A549 (cell line): ENCODE data around the gene SF3A1. TPM values are rescaled to one million over a fixed set of nuclear protein-coding genes. Genes with fewer than 3 reads are reported as not detected.

Experiments used
- ATAC-seq, 2 experiments: fragments of 200-7000 bp in 1 of 2; fragments of >200 bp in 1 of 2; cut with Nextera tagmentation in 1 of 2; cut with Tn5 transposase in 1 of 2; 3 replicates each; pipeline versions ENCODE4 v1.8.0 to v1.9.1; 2018 to 2020; ENCODE audit warnings: mild to moderate bottlenecking in 1 of 2, moderate library complexity in 1 of 2
- CTCF ChIA-PET: fragments of 300-600 bp; sonication (Branson Sonifier 250); formaldehyde crosslinking; extraction: SDS; loops from one replicate; lab custom pipeline; 2021; ENCODE audit warnings: antibody characterized with exemption, inconsistent platforms; lab: Yijun Ruan, JAX
- POLR2A ChIA-PET: fragments of 350-600 bp; formaldehyde crosslinking; extraction: SDS; loops from one replicate; lab custom pipeline; 2021; ENCODE audit warnings: antibody characterized with exemption, inconsistent platforms; lab: Yijun Ruan, JAX
- DNase-seq, 2 experiments: peaks; one replicate each; pipeline versions ENCODE4 v3.0.0 to v3.0.0-alpha.2; 2011 to 2016; ENCODE audit warnings: low read depth in 1 of 2, low spot score in 1 of 2
- FAIRE-seq: peaks from 2 replicates; lab custom pipeline; 2011; peaks lifted over from hg19 to GRCh38; lab: Jason Lieb, UNC
- H3K27ac ChIP-seq, 2 experiments: fragments of >200 bp; sonication (Bioruptor Twin); formaldehyde crosslinking; 3 replicates each; pipeline ENCODE4 v1.5.1; 2016 to 2017
- H3K4me1 ChIP-seq: fragments of >200 bp; sonication (Bioruptor Twin); formaldehyde crosslinking; 3 replicates; pipeline ENCODE4 v1.6.1; 2016
- H3K4me2 ChIP-seq: fragments of >200 bp; sonication (Bioruptor Twin); formaldehyde crosslinking; 3 replicates; pipeline ENCODE4 v1.6.1; 2016
- H3K4me3 ChIP-seq: fragments of >200 bp; sonication (Bioruptor Twin); formaldehyde crosslinking; 3 replicates; pipeline ENCODE4 v1.5.1; 2016
- H3K9me3 ChIP-seq: fragments of >200 bp; sonication (Bioruptor Twin); formaldehyde crosslinking; 3 replicates; pipeline ENCODE4 v1.6.1; 2016
- BCL3 ChIP-seq: fragments of >200 bp; sonication (Bioruptor Twin); formaldehyde crosslinking; IDR thresholded peaks from 3 replicates; pipeline ENCODE4 v1.6.1; 2016
- CBX2 ChIP-seq: fragments of 200-600 bp; sonication (generic); IDR thresholded peaks from 2 replicates; pipeline ENCODE4 v1.6.1; 2016; ENCODE audit warnings: low read depth, mild to moderate bottlenecking, borderline replicate concordance
- CBX8 ChIP-seq: fragments of 200-600 bp; sonication (generic); IDR thresholded peaks from 2 replicates; pipeline ENCODE4 v1.6.1; 2016
- CEBPB ChIP-seq, 2 experiments: fragments of >200 bp in 1 of 2; sonication (Bioruptor Twin) in 1 of 2; formaldehyde crosslinking in 1 of 2; IDR thresholded peaks; 2 replicates each; pipeline ENCODE4 v1.6.1; 2012 to 2016
- EHF ChIP-seq: fragments of 250-450 bp; sonication (Bioruptor Pico); IDR thresholded peaks from 2 replicates; pipeline ENCODE4 v1.5.0; 2020; ENCODE audit warnings: mild to moderate bottlenecking
- EHMT2 ChIP-seq: fragments of 200-600 bp; sonication (generic); IDR thresholded peaks from 2 replicates; pipeline ENCODE4 v1.6.1; 2016; ENCODE audit warnings: antibody characterized with exemption, low read depth, mild to moderate bottlenecking, moderate library complexity
- EP300 ChIP-seq, 2 experiments: fragments of >200 bp; sonication (Bioruptor Twin); formaldehyde crosslinking; IDR thresholded peaks; 2 replicates in 1 of 2; 3 replicates in 1 of 2; pipeline ENCODE4 v1.6.1; 2016 to 2017
- ESRRA ChIP-seq: fragments of 150-350 bp; IDR thresholded peaks from 2 replicates; pipeline ENCODE4 v1.6.1; 2014; ENCODE audit warnings: mild to moderate bottlenecking, low read length, borderline replicate concordance
- FOSL2 ChIP-seq, 2 experiments: fragments of 450-650 bp in 1 of 2; fragments of >200 bp in 1 of 2; sonication (Bioruptor Twin) in 1 of 2; formaldehyde crosslinking; IDR thresholded peaks; 2 replicates each; pipeline versions ENCODE4 v1.5.0 to v1.6.1; 2016 to 2020; ENCODE audit warnings: mild to moderate bottlenecking in 1 of 2, moderate library complexity in 1 of 2
- HDAC2 ChIP-seq: fragments of 200-600 bp; sonication (generic); IDR thresholded peaks from 2 replicates; pipeline ENCODE4 v1.6.1; 2016
- HOXB13 ChIP-seq: fragments of 250-450 bp; sonication (Bioruptor Pico); IDR thresholded peaks from 2 replicates; pipeline ENCODE4 v1.5.0; 2020; ENCODE audit warnings: low read depth, mild to moderate bottlenecking, moderate library complexity
- HOXB5 ChIP-seq: fragments of 250-450 bp; sonication (Bioruptor Pico); IDR thresholded peaks from 2 replicates; pipeline ENCODE4 v1.5.0; 2020; ENCODE audit warnings: mild to moderate bottlenecking, moderate library complexity
- MAFK ChIP-seq: fragments of 450-650 bp; IDR thresholded peaks from 2 replicates; pipeline ENCODE4 v1.6.1; 2014; ENCODE audit not compliant: partially characterized antibody
- NR3C1 ChIP-seq: fragments of >200 bp; sonication (Bioruptor Twin); formaldehyde crosslinking; IDR thresholded peaks from 3 replicates; pipeline ENCODE4 v1.6.1; 2017
- POLR2AphosphoS2 ChIP-seq: conservative IDR thresholded peaks from 2 replicates; pipeline ENCODE4 v1.6.1; 2012; ENCODE audit warnings: low read length, improper control_type of control experiment, inconsistent platforms
- RARB ChIP-seq: fragments of 250-450 bp; sonication (Bioruptor Pico); IDR thresholded peaks from 2 replicates; pipeline ENCODE4 v1.8.0; 2021; ENCODE audit warnings: mild to moderate bottlenecking, moderate library complexity
- RFX5 ChIP-seq: fragments of 450-650 bp; IDR thresholded peaks from 2 replicates; pipeline ENCODE4 v1.7.1; 2014; ENCODE audit warnings: antibody characterized with exemption, mild to moderate bottlenecking, moderate library complexity
- ZFP36 ChIP-seq: fragments of 450-650 bp; IDR thresholded peaks from 2 replicates; pipeline ENCODE4 v1.6.1; 2014; ENCODE audit warnings: borderline replicate concordance; ENCODE audit not compliant: partially characterized antibody
- ZNF302 ChIP-seq: fragments of 250-450 bp; sonication (Bioruptor Pico); IDR thresholded peaks from 2 replicates; pipeline ENCODE4 v1.9.0; 2021; ENCODE audit warnings: inconsistent platforms, mild to moderate bottlenecking, moderate library complexity
- WGBS: methylation state at CpG from one replicate; pipeline ENCODE4 v1.1.6; 2017; ENCODE audit errors: missing lambda C conversion rate; 5-methylcytosine and 5-hydroxymethylcytosine counted together
- polyA plus RNA-seq, 4 experiments: library from polyadenylated mRNA; depleted of rRNA in 3 of 4; stranded (reverse); fragments of >200 nt; fragmentation: RNase III in 1 of 4; extraction: RNeasy Plus Mini Kit Qiagen cat#74134 plus additional on column Dnase treatment in 1 of 4; gene quantifications; 2 replicates in 3 of 4; 3 replicates in 1 of 4; pipeline ENCODE4 v1.2.3, GENCODE V29; 2011 to 2017
- TF ChIP-seq, protein P1 (sequence below): IDR thresholded peaks from 2 replicates; pipeline ENCODE4 v1.6.1; 2012
- TF ChIP-seq, protein P2 (sequence below): IDR thresholded peaks from 2 replicates; pipeline ENCODE4 v1.6.1; 2012; ENCODE audit warnings: low read depth, borderline replicate concordance
- TF ChIP-seq, protein P3 (sequence below): fragments of >200 bp; sonication (Bioruptor Twin); formaldehyde crosslinking; IDR thresholded peaks from 3 replicates; pipeline ENCODE4 v1.5.1; 2016

SF3A1 gene
- polyA plus RNA-seq, 2 of the 4 experiments (the other 2 are of a cell fraction), result 47.0 to 57.9 TPM

- ChIA-PET POLR2A (no interaction called here), CTCF (interaction anchor here (1.1 kb wide), 1 partner anchor 126 kb away, joined by 5 read pairs; no protein-coding TSS in a partner anchor)
- H3K9me3 ChIP-seq, result no peaks in the 10 kb centered on the region
- ATAC-seq (no peak), DNase-seq (no peak), FAIRE-seq (no peak)
- 91% methylated on average over 12 of the region's 12 CpGs for WGBS
- no peak overlapping the region for H3K27ac ChIP-seq
- TF ChIP-seq ZFP36 (no peak), HDAC2 (no peak), BCL3 (no peak), NR3C1 (no peak), EHMT2 (no peak), HOXB5 (CRISPR knock-in tag) (no peak), EP300 (IDR thresholded peaks at IDR 0.05) (no peak)
- TF ChIP-seq, protein P1, sequence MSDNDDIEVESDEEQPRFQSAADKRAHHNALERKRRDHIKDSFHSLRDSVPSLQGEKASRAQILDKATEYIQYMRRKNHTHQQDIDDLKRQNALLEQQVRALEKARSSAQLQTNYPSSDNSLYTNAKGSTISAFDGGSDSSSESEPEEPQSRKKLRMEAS, result no peak
- no peaks in the 10 kb centered on the region; the same call in 2 of the 3 replicates for H3K4me1 ChIP-seq
- no peak overlapping the region for H3K4me2 ChIP-seq
- H3K4me3 ChIP-seq, result no peak overlapping the region
Measured at GRCh38 chr22:30381264-30381663, 24.6 kb upstream of the SF3A1 start.

GRCh38 chr22:30380011-30380410, 23.3 kb upstream of the SF3A1 start:
- ChIA-PET POLR2A (no interaction called here), CTCF (interaction anchor here (2.0 kb wide), 1 partner anchor 92 kb away, joined by 9 read pairs; the partner anchor contains the start of gene CASTOR1)
- no peaks in the 10 kb centered on the region for H3K4me1 ChIP-seq
- FAIRE-seq (no peak), ATAC-seq (no peak)
- H3K4me2 ChIP-seq, result no peak overlapping the region
- no peak for TF ChIP-seq CEBPB (IDR thresholded peaks at IDR 0.05)
- no peak for TF ChIP-seq ESRRA
- no peak for TF ChIP-seq POLR2AphosphoS2
- no peak for TF ChIP-seq EHMT2
- no peak for TF ChIP-seq HOXB13
- no peak for TF ChIP-seq FOSL2 (IDR thresholded peaks at IDR 0.05)
- TF ChIP-seq FOSL2 (CRISPR knock-in tag; IDR thresholded peaks at IDR 0.05), result no peak
- TF ChIP-seq MAFK, result no peak
- TF ChIP-seq CBX2, result no peak
- TF ChIP-seq CBX8, result no peak
- TF ChIP-seq, all 56 proteins: peak for 0
- Histone ChIP-seq H3K4me3 (no peak overlapping the region), H3K9me3 (no peaks in the 10 kb centered on the region), H3K27ac (no peak overlapping the region)
- WGBS, result 93% methylated on average over 3 of the region's 20 CpGs
- no peak for DNase-seq

DNA sequence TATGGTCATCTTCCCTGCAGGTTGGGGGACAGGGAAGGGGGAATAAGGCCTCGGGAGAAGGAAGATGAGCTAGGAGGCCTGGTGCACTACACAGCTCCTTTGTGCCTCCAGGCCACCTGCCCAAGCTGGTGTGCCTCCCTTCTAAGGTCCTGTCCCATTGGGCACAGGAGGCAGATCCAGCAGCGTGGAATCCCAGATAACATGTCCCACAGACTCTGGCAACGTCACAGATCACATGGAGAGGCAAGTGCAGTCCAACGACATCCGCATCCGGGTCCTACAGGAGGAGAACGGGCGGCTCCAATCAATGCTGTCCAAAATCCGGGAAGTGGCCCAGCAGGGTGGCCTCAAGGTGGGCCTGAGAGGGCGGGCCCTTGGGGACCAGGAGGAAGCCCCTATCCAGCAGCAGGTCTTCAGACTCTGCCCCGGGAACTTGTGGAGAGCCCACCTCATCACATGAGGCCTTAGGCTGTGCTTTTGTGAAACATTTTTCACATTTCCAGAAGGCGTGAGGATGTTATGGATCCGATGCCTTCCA, 18.7 kb upstream of the SF3A1 start:
- 86% methylated on average over 7 of the region's 13 CpGs for WGBS
- FAIRE-seq, result no peak
- TF ChIP-seq, protein P2, sequence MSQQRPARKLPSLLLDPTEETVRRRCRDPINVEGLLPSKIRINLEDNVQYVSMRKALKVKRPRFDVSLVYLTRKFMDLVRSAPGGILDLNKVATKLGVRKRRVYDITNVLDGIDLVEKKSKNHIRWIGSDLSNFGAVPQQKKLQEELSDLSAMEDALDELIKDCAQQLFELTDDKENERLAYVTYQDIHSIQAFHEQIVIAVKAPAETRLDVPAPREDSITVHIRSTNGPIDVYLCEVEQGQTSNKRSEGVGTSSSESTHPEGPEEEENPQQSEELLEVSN, result no peak
- TF ChIP-seq, protein P3, sequence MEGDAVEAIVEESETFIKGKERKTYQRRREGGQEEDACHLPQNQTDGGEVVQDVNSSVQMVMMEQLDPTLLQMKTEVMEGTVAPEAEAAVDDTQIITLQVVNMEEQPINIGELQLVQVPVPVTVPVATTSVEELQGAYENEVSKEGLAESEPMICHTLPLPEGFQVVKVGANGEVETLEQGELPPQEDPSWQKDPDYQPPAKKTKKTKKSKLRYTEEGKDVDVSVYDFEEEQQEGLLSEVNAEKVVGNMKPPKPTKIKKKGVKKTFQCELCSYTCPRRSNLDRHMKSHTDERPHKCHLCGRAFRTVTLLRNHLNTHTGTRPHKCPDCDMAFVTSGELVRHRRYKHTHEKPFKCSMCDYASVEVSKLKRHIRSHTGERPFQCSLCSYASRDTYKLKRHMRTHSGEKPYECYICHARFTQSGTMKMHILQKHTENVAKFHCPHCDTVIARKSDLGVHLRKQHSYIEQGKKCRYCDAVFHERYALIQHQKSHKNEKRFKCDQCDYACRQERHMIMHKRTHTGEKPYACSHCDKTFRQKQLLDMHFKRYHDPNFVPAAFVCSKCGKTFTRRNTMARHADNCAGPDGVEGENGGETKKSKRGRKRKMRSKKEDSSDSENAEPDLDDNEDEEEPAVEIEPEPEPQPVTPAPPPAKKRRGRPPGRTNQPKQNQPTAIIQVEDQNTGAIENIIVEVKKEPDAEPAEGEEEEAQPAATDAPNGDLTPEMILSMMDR, result no peak
- TF ChIP-seq RARB (CRISPR knock-in tag) (no peak), EHF (no peak), ESRRA (no peak), POLR2AphosphoS2 (no peak), RFX5 (no peak), ZNF302 (no peak)
- TF ChIP-seq, all 56 proteins: peak for 0
- POLR2A ChIA-PET, result no interaction called here
- DNase-seq (no peak), ATAC-seq (no peak)
- Histone ChIP-seq H3K27ac (no peak overlapping the region), H3K4me1 (no peaks in the 10 kb centered on the region), H3K9me3 (no peaks in the 10 kb centered on the region), H3K4me2 (no peak overlapping the region), H3K4me3 (no peak overlapping the region)
- CTCF ChIA-PET, result interaction anchor here (0.6 to 1.2 kb wide), 2 partner anchors 12 to 19 kb away, joined by 3 read pairs; partner anchors contain the start of genes CCDC157 and SF3A1
